Measurements from ENCODE around the gene RNLS.

RNLS gene

DNA sequence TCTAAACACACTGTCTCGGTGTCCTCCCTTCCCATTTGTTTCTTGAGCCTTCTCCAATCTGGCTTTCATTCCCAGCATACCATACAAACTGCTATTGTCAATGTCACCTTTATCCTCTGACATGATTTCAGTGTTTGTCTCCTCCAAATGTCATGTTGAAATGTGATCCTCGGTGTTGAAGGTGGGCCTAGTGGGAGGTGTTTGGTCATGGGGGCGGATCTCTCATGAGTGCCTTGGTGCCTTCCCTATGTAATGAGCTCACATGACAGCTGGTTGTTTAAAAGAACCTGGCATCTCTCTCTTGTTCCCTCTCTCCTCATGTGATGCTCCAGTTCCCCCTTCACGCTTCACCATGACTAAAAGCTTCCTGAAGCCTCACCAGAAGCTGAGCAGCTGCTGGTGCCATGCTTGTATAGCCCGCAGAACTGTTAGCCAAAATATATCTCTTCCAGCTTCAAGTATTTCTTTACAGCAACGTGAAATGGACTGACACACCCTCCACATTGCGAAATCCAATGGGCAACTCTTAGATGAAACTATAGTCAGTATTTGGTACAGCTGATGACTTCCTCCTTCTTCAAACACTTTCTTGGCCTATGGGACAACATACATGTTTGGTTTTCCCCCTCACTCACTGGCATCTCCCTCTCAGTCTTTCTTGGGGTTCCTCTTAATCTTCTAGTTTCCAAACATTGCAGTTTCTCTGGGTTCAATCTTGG is 27.8 kb downstream of the RNLS start:
- peak; percentile 61 for TF ChIP-seq Cebpa-rat (IDR thresholded peaks at IDR 0.05)
- Histone ChIP-seq H3K36me3 (no peaks in the 10 kb centered on the region), H3K27me3 (no peaks in the 10 kb centered on the region), H3K9me3 (no peaks in the 10 kb centered on the region), H3K4me1 (no peaks in the 10 kb centered on the region), H3K4me3 (no peak overlapping the region), H3K4me2 (no peak overlapping the region), H3K9ac (no peak overlapping the region), H3K27ac (no peak overlapping the region), H4K20me1 (no peaks in the 10 kb centered on the region)

DNA sequence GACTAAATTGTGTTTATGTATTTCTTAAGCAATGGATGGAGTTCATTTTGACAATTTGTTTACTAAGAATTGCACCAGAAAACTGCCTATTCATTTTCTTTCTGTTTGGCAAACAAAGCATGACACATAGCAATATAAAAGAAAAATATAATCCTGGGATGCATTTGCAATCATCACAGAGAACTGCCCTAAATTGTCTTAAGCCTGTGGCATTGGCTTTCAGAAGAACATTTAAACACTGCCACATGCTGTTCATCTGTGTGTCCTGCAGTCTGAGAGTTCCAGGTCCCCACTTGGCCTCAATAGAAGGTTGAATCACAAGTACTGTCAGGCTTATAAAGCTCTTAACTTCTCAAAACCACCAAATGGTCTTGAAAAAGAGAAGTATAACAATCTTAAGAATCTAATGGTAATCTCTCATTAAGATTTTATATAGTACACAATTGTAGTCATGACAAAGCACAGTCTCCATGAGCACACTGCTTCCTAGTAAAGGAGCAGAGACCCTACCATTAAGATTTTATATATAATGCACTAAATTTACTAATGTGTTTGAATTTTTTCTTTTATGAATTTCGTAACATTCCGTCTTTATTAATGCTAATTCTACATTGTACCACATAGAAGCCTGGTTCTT is 29.9 kb downstream of the RNLS start:
- Histone ChIP-seq H3K9ac (no peak overlapping the region), H3K4me1 (no peaks in the 10 kb centered on the region), H3K9me3 (no peaks in the 10 kb centered on the region), H3K4me2 (no peak overlapping the region), H3K4me3 (no peak overlapping the region), H4K20me1 (no peaks in the 10 kb centered on the region), H3K27me3 (no peaks in the 10 kb centered on the region), H3K36me3 (no peaks in the 10 kb centered on the region), H3K27ac (no peak overlapping the region)
- TF ChIP-seq Cebpa-rat (IDR thresholded peaks at IDR 0.05): no peak

DNA sequence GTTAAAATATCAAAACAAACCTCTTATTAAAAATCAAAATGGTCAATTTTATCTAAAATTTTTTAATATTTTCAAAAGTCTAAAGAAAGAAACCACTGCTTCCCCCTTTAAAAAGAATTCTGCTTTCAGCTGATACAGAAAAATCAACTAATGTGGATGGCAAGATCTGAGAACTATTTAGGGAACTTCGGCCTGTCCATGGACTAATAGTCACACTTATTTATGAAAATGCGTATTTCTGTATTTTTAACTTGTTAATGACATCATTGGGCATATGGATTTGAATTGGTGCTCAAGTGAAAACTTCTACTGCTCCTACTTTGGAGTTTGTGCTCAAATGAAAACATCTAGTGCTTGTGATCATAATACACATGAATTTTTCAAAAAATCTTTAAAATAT is 31.9 kb downstream of the RNLS start:
- H3K9me3 ChIP-seq: no peaks in the 10 kb centered on the region
- H3K4me3 ChIP-seq: no peak overlapping the region
- no peak overlapping the region for H3K9ac ChIP-seq
- no peaks in the 10 kb centered on the region for H3K27me3 ChIP-seq
- H3K4me2 ChIP-seq: no peak overlapping the region
- H4K20me1 ChIP-seq: no peaks in the 10 kb centered on the region
- no peak for TF ChIP-seq Cebpa-rat (IDR thresholded peaks at IDR 0.05)
- no peaks in the 10 kb centered on the region for H3K4me1 ChIP-seq
- H3K36me3 ChIP-seq: no peaks in the 10 kb centered on the region
- H3K27ac ChIP-seq: no peak overlapping the region

DNA sequence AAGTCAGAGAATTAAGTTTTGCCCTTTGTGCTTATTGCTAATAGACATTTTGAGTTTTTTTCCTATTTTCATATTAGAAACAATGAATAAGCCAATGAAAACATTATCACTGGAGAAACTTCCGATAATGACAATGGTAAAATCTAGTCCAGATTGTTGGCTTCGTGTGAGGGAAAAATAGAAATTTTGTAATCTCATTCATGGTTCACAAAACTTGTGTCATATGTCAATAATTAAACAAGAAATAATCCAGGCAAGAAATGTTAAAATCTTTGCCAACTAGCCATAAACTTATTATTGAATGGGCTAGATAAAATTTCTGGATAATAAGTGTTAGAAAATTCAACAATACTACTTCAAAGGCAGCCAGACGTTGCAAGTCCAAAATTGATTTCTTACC is 36.6 kb downstream of the RNLS start:
- TF ChIP-seq Cebpa-rat (IDR thresholded peaks at IDR 0.05): no peak
- Histone ChIP-seq H3K27me3 (no peaks in the 10 kb centered on the region), H3K36me3 (no peaks in the 10 kb centered on the region), H3K9me3 (no peaks in the 10 kb centered on the region), H4K20me1 (no peaks in the 10 kb centered on the region), H3K4me2 (no peak overlapping the region), H3K4me1 (no peaks in the 10 kb centered on the region), H3K4me3 (no peak overlapping the region), H3K27ac (no peak overlapping the region), H3K9ac (no peak overlapping the region)

DNA sequence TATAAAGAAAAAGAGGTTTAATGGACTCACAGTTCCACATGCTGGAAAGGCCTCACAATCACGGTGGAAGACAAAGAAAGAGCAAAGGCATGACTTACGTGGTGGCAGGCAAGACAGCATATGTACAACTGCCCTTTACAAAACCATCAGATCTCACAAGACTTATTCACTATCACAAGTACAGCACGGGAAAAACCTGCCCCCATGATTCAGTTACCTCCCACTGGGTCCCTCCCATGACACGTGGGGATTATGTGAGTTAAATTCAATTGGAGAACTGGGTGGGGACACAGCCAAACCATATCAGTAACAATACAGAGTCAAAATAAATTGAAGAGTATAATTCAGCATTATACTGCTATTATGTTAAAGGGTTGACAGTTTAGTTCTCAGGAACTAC is 37.8 kb downstream of the RNLS start:
- Histone ChIP-seq H3K4me1 (no peaks in the 10 kb centered on the region), H3K36me3 (no peaks in the 10 kb centered on the region), H3K4me2 (no peak overlapping the region), H4K20me1 (no peaks in the 10 kb centered on the region), H3K4me3 (no peak overlapping the region), H3K27ac (no peak overlapping the region), H3K27me3 (no peaks in the 10 kb centered on the region), H3K9me3 (no peaks in the 10 kb centered on the region), H3K9ac (no peak overlapping the region)
- no peak for TF ChIP-seq Cebpa-rat (IDR thresholded peaks at IDR 0.05)

DNA sequence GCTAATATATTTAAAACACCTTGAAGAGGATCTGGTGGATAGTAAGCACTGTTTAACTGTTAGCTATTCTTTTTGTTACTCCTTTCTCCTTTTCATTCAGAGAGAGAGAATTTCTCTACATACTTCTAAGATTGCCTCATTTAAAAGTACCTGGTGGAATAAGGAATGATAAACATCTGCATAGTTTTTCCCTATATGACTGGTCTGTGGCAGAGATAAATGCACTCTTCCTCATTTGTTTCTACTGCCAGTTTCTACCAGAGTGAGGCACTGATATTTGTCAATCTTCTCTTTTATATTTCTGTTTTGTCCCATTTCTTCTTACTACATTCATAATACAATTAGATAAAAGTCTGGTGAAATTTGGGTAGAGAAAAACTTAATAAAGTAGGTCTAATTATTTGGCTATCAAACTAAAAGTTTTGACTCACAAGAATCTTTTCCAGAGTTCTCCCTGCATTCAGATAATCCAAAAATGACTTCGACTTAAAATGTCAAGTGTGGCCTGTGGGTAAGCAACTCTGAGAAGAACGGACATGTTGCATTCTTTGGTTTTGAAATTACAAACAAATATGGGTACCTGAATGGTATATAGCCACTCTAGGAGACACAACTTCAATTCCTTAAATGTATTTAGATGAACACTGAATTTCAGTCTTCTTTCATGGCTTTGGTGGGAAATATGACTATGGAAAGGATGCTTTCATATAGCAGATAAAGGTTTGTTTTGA is 38.8 kb downstream of the RNLS start:
- Histone ChIP-seq H3K4me1 (no peaks in the 10 kb centered on the region), H3K9ac (no peak overlapping the region), H3K36me3 (no peaks in the 10 kb centered on the region), H3K27me3 (no peaks in the 10 kb centered on the region), H3K27ac (no peak overlapping the region), H3K4me3 (no peak overlapping the region), H3K4me2 (no peak overlapping the region), H3K9me3 (no peaks in the 10 kb centered on the region), H4K20me1 (no peaks in the 10 kb centered on the region)
- TF ChIP-seq Cebpa-rat (IDR thresholded peaks at IDR 0.05): no peak

DNA sequence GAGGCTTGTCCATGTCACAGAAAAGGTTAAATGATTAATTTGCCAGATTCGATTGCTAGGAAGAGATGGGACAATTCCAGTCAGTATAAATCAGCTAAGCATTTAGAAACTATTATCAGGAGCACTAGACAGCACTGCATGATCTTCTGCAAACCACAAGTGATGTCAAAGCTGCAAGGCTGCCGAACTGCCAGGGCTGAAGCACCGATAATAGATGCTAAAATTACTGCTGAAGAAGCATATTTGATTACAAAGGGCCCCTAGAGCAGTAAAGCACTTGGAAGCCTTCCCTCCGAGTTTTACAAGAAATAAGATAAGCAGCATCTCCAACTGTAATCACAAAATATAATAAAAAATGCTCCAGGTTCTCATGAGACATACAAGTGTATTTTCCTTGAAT is 40.6 kb downstream of the RNLS start:
- Histone ChIP-seq H3K9ac (no peak overlapping the region), H3K9me3 (no peaks in the 10 kb centered on the region), H4K20me1 (no peaks in the 10 kb centered on the region), H3K4me1 (no peaks in the 10 kb centered on the region), H3K27ac (no peak overlapping the region), H3K36me3 (no peaks in the 10 kb centered on the region), H3K27me3 (no peaks in the 10 kb centered on the region), H3K4me3 (no peak overlapping the region), H3K4me2 (no peak overlapping the region)
- no peak for TF ChIP-seq Cebpa-rat (IDR thresholded peaks at IDR 0.05)

DNA sequence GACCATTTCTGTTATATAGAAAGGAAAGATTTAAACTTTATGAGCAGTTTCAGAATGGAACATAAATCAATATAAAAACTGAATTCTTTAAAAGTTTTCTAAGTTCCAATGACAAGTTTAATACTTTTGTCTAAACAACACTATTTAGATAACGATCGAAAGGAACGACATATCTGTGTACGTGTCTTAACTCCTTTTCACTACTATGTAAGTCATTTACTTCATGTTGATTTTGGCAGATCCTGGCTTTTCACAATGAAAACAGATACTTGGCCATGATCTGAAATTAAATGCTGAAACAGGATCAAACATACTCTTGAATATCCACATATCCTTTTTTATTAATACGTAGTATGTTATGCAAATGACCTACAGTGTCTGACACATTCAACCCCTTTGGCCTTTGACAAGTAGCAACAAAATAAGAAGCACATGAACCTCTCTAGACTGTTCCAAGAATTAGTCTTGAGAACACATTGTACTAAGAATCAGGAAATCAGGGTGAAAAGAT is 41.9 kb downstream of the RNLS start:
- Histone ChIP-seq H3K4me1 (no peaks in the 10 kb centered on the region), H3K9me3 (no peaks in the 10 kb centered on the region), H3K36me3 (no peaks in the 10 kb centered on the region), H4K20me1 (no peaks in the 10 kb centered on the region), H3K27ac (no peak overlapping the region), H3K27me3 (no peaks in the 10 kb centered on the region), H3K4me3 (no peak overlapping the region), H3K4me2 (no peak overlapping the region), H3K9ac (no peak overlapping the region)
- no peak for TF ChIP-seq Cebpa-rat (IDR thresholded peaks at IDR 0.05)

DNA sequence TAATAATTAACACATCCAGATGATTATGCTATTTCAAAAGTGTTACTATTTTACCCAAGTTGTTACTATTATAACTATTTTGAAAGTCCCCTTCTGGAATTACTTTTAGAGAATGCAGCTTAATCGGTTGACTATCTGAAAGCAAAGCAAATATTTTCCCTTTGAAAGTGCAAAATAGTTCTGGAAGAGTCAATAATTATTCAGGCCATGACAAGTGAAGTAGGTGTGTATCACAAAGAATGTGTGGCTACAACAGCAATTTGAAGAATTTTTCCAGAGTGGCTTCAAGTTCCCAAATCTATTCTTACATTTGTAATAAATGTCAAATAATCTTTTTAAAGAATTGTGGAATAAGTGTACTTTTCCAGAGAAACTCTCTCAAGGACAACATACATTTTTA is 42.8 kb downstream of the RNLS start:
- H3K27me3 ChIP-seq: no peaks in the 10 kb centered on the region
- no peaks in the 10 kb centered on the region for H3K36me3 ChIP-seq
- no peaks in the 10 kb centered on the region for H3K4me1 ChIP-seq
- no peak overlapping the region for H3K4me3 ChIP-seq
- H4K20me1 ChIP-seq: no peaks in the 10 kb centered on the region
- H3K4me2 ChIP-seq: no peak overlapping the region
- H3K9me3 ChIP-seq: no peaks in the 10 kb centered on the region
- H3K9ac ChIP-seq: no peak overlapping the region
- no peak overlapping the region for H3K27ac ChIP-seq
- no peak for TF ChIP-seq Cebpa-rat (IDR thresholded peaks at IDR 0.05)

DNA sequence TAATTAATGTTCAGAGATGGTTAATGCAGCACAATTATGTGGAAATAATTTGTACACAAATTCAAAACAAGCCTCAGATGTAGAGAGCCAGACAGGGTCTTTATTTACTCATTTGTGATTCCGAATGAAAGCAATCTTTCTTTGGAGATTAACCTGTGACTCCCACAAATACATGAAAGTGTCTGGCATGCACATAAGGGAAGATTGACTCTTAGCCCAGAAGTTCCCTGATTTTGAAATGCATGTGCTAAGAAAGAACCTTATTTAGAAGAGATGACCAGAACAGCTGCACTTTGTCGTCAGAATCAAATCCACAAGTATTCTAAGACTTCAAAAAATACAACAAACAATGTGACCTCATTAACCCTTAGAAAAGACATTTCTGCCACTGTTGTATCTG is 45.1 kb downstream of the RNLS start:
- TF ChIP-seq Cebpa-rat (IDR thresholded peaks at IDR 0.05): no peak
- Histone ChIP-seq H3K4me2 (no peak overlapping the region), H3K9ac (no peak overlapping the region), H3K9me3 (no peaks in the 10 kb centered on the region), H3K27ac (no peak overlapping the region), H3K4me1 (no peaks in the 10 kb centered on the region), H3K4me3 (no peak overlapping the region), H4K20me1 (no peaks in the 10 kb centered on the region), H3K36me3 (no peaks in the 10 kb centered on the region), H3K27me3 (no peaks in the 10 kb centered on the region)

Data from BLaER1 (cell line).